Glutamatergic neuron (in vitro differentiated cells): ENCODE data around the gene FRAT1. TPM values are rescaled to one million over a fixed set of nuclear protein-coding genes. Genes with fewer than 3 reads are reported as not detected.
"Not testable (repeated sequence)": the region's sequence is repeated elsewhere in the genome, so short reads cannot be mapped to it uniquely, and the experiment has no call there.

Experiments
- DNase-seq: peaks from one replicate; pipeline ENCODE4 v3.0.0; 2022
- H3K27ac Mint-ChIP-seq: one replicate; pipeline ENCODE4 v1.8.0; 2020; ENCODE audit warnings: mild to moderate bottlenecking, mixed read lengths, inconsistent platforms; ENCODE audit not compliant: unreplicated experiment
- H3K27me3 Mint-ChIP-seq: one replicate; pipeline ENCODE4 v1.8.0; 2020; ENCODE audit warnings: mild to moderate bottlenecking, moderate library complexity, mixed read lengths, inconsistent platforms; ENCODE audit not compliant: unreplicated experiment
- H3K36me3 Mint-ChIP-seq: one replicate; pipeline ENCODE4 v1.8.0; 2020; ENCODE audit warnings: mild to moderate bottlenecking, mixed read lengths, inconsistent platforms; ENCODE audit not compliant: unreplicated experiment
- H3K4me1 Mint-ChIP-seq: one replicate; pipeline ENCODE4 v1.8.0; 2020; ENCODE audit warnings: mild to moderate bottlenecking, low read depth, mixed read lengths, inconsistent platforms; ENCODE audit not compliant: unreplicated experiment
- H3K4me3 Mint-ChIP-seq: one replicate; pipeline ENCODE4 v1.8.0; 2020; ENCODE audit warnings: mild to moderate bottlenecking, mixed read lengths, inconsistent platforms; ENCODE audit not compliant: unreplicated experiment
- H3K9me3 Mint-ChIP-seq: one replicate; pipeline ENCODE4 v1.8.0; 2020; ENCODE audit warnings: mild to moderate bottlenecking, moderate library complexity, mixed read lengths, inconsistent platforms; ENCODE audit not compliant: unreplicated experiment
- CTCF ChIP-seq: fragments of 200-600 bp; sonication (generic); IDR thresholded peaks from one replicate; pipeline ENCODE4 v1.5.0; 2021; ENCODE audit not compliant: partially characterized antibody, unreplicated experiment
- total RNA-seq: library from RNA; stranded (reverse); fragmentation: NEBNext Ultra II Directional; extraction: Animal tissue kit (Norgen Biotek cat#: 25700); gene quantifications from one replicate; pipeline ENCODE4 v1.2.1, GENCODE V29; 2021; ENCODE audit not compliant: unreplicated experiment

Gene FRAT1
- total RNA-seq, 1 donor from 2014 or later: 10.0 TPM

- H3K9me3 Mint-ChIP-seq: no peaks in the 10 kb centered on the region
- no peak for TF ChIP-seq CTCF
- H3K4me1 Mint-ChIP-seq: peaks cover 16% of the 10 kb centered on the region
- peaks cover 5% of the 10 kb centered on the region for H3K27me3 Mint-ChIP-seq
- H3K4me3 Mint-ChIP-seq: no peak overlapping the region
- no peaks in the 10 kb centered on the region for H3K36me3 Mint-ChIP-seq
- DNase-seq: no peak
- no peak overlapping the region for H3K27ac Mint-ChIP-seq
Observed at GRCh38 chr10:97341416-97341815, 22.3 kb downstream of the FRAT1 start.

- not testable (repeated sequence) for H3K9me3 Mint-ChIP-seq, H3K27ac Mint-ChIP-seq, H3K4me1 Mint-ChIP-seq, H3K4me3 Mint-ChIP-seq, H3K36me3 Mint-ChIP-seq, H3K27me3 Mint-ChIP-seq, DNase-seq
Observed at GRCh38 chr10:97343664-97344063, 24.6 kb downstream of the FRAT1 start.

- H3K4me1 Mint-ChIP-seq: no peaks in the 10 kb centered on the region
- no peak for TF ChIP-seq CTCF
- H3K27me3 Mint-ChIP-seq: peaks cover 4% of the 10 kb centered on the region
- peaks cover 2% of the 10 kb centered on the region for H3K9me3 Mint-ChIP-seq
- no peak for DNase-seq
- no peak overlapping the region for H3K27ac Mint-ChIP-seq
- no peaks in the 10 kb centered on the region for H3K36me3 Mint-ChIP-seq
- H3K4me3 Mint-ChIP-seq: no peak overlapping the region
Observed at GRCh38 chr10:97347317-97347716, 28.2 kb downstream of the FRAT1 start.

GRCh38 chr10:97349752-97350513 is 30.9 kb downstream of the FRAT1 start:
- H3K27ac Mint-ChIP-seq: no peak overlapping the region

GRCh38 chr10:97353945-97354344 is 34.9 kb downstream of the FRAT1 start:
- no peak for TF ChIP-seq CTCF
- H3K4me3 Mint-ChIP-seq: no peak overlapping the region
- H3K36me3 Mint-ChIP-seq: no peaks in the 10 kb centered on the region
- H3K27me3 Mint-ChIP-seq: peaks cover 5% of the 10 kb centered on the region
- H3K4me1 Mint-ChIP-seq: peaks cover 7% of the 10 kb centered on the region
- no peaks in the 10 kb centered on the region for H3K9me3 Mint-ChIP-seq
- H3K27ac Mint-ChIP-seq: no peak overlapping the region
- DNase-seq: no peak

More at GRCh38 chr10:97349752-97350513, 30.9 kb downstream of the FRAT1 start:
- H3K27me3 Mint-ChIP-seq: peaks cover 4% of the 10 kb centered on the region
- no peaks in the 10 kb centered on the region for H3K4me1 Mint-ChIP-seq
- no peak for DNase-seq
- no peak for TF ChIP-seq CTCF
- H3K4me3 Mint-ChIP-seq: no peak overlapping the region
- peaks cover 2% of the 10 kb centered on the region for H3K9me3 Mint-ChIP-seq
- no peaks in the 10 kb centered on the region for H3K36me3 Mint-ChIP-seq
